Osteoblast (primary cell): ENCODE measurements around the gene APEH. TPM values are rescaled to one million over a fixed set of nuclear protein-coding genes. Genes with fewer than 3 reads are reported as not detected.
"Not testable (repeated sequence)": the region's sequence is repeated elsewhere in the genome, so short reads cannot be mapped to it uniquely, and the experiment has no call there.

Source experiments
- DNase-seq: peaks from one replicate; pipeline ENCODE4 v3.0.0; 2011; ENCODE audit warnings: low spot score, mixed read lengths; ENCODE audit not compliant: insufficient read length; ENCODE audit errors: missing footprints
- H2AFZ ChIP-seq: 2 replicates; pipeline ENCODE4 v1.6.0; 2011; ENCODE audit warnings: mild to moderate bottlenecking, low read length
- H3K27ac ChIP-seq: 2 replicates; pipeline ENCODE4 v1.5.1; 2011; ENCODE audit warnings: mild to moderate bottlenecking, low read depth, low read length, moderate library complexity
- H3K27me3 ChIP-seq: 2 replicates; pipeline ENCODE4 v1.6.0; 2012; ENCODE audit warnings: mild to moderate bottlenecking, control low read depth, inconsistent platforms, low read length, moderate library complexity; ENCODE audit not compliant: insufficient read depth
- H3K36me3 ChIP-seq: 2 replicates; pipeline ENCODE4 v1.5.1; 2011; ENCODE audit warnings: mild to moderate bottlenecking, low read length, control low read depth, moderate library complexity; ENCODE audit not compliant: insufficient read depth
- H3K4me1 ChIP-seq: 2 replicates; pipeline ENCODE4 v1.5.1; 2011; ENCODE audit warnings: mild to moderate bottlenecking, low read length, control low read depth, moderate library complexity; ENCODE audit not compliant: insufficient read depth
- H3K4me2 ChIP-seq: 2 replicates; pipeline ENCODE4 v1.6.0; 2011; ENCODE audit warnings: mild to moderate bottlenecking, low read length; ENCODE audit not compliant: insufficient read depth
- H3K4me3 ChIP-seq: fragments of 200-600 bp; sonication (generic); 3 replicates; pipeline ENCODE4 v1.5.1; 2012; ENCODE audit warnings: mild to moderate bottlenecking, low read length, inconsistent platforms; ENCODE audit not compliant: insufficient read depth
- H3K79me2 ChIP-seq: 2 replicates; pipeline ENCODE4 v1.6.0; 2012; ENCODE audit warnings: mild to moderate bottlenecking, low read length, control low read depth, inconsistent platforms; ENCODE audit not compliant: insufficient read depth
- H3K9me3 ChIP-seq: 2 replicates; pipeline ENCODE4 v1.5.1; 2011; ENCODE audit warnings: low read depth, low read length, control low read depth
- H4K20me1 ChIP-seq: 2 replicates; pipeline ENCODE4 v1.6.0; 2012; ENCODE audit warnings: mild to moderate bottlenecking, low read length, control low read depth; ENCODE audit not compliant: insufficient read depth
- CTCF ChIP-seq: IDR thresholded peaks from 2 replicates; pipeline ENCODE4 v1.5.1; 2011; ENCODE audit warnings: mild to moderate bottlenecking, low read depth, low read length, moderate library complexity; ENCODE audit errors: extremely low read depth
- total RNA-seq: library from RNA; depleted of rRNA; stranded (reverse); fragments of >200 nt; gene quantifications from 2 replicates; pipeline ENCODE4 v1.2.3, GENCODE V29; 2012

The APEH gene
- total RNA-seq, 1 donor, result 98.8 TPM

GRCh38 chr3:49683162-49683561 is 9.0 kb downstream of the APEH start:
- Histone ChIP-seq H3K4me1 (no peaks in the 10 kb centered on the region), H3K27ac (no peak overlapping the region), H3K36me3 (peaks cover 50% of the 10 kb centered on the region), H3K27me3 (no peaks in the 10 kb centered on the region), H2AFZ (no peak overlapping the region), H3K9me3 (no peaks in the 10 kb centered on the region), H3K4me3 (no peak overlapping the region), H3K79me2 (no peaks in the 10 kb centered on the region), H4K20me1 (peaks cover 11% of the 10 kb centered on the region), H3K4me2 (no peak overlapping the region)
- DNase-seq, result no peak
- TF ChIP-seq CTCF, result no peak

GRCh38 chr3:49684453-49684852 is 10.3 kb downstream of the APEH start:
- H3K9me3 ChIP-seq, H3K79me2 ChIP-seq, H3K27me3 ChIP-seq, H3K4me1 ChIP-seq, H3K27ac ChIP-seq, H4K20me1 ChIP-seq, H3K4me3 ChIP-seq, DNase-seq, H2AFZ ChIP-seq, H3K4me2 ChIP-seq: not testable (repeated sequence)
- H3K36me3 ChIP-seq, result peaks cover 38% of the 10 kb centered on the region

DNA sequence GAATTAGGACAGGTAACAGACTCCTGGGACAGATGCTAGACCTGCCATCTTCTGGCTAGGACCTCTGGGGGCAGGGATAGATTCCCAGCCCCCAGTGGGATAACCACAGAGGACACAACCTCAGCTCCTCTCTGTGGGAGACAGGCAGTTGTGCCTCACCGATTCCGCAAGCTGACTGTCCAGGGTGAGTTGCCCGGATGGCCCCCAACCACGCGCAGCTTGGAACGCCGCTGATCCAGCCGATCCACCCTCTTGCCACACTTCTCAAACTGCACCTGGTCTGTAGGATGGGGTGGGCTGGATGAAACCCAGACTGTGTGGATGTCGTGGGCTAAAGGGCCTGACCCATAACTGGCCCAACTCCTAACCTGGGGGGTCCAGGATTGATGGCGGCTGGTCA is 11.0 kb downstream of the APEH start:
- not testable (repeated sequence) for H4K20me1 ChIP-seq, H3K27me3 ChIP-seq, DNase-seq, H3K4me2 ChIP-seq, H3K4me1 ChIP-seq, H3K9me3 ChIP-seq, H3K4me3 ChIP-seq, H2AFZ ChIP-seq, H3K27ac ChIP-seq, H3K79me2 ChIP-seq
- peaks cover 37% of the 10 kb centered on the region for H3K36me3 ChIP-seq

DNA sequence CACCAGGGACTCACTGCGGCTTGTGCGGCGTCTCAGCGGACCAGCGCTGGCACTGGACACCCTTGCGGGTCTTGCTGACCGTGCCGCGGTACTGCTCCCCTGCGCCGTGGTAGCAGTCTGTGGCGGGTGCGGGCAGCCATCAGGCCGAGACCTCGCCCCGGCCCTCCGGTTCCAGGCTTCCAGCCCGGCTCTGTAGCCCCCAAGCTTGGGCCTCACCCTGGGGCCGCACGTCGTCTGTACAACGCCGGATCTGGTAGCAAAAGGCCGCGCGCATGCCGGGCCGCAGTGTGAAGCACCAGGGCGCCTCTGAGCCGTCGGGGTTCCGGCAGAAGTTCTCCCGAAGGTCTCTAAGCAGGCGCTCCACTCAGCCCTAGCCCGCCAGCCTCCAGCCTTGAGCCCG is 11.7 kb downstream of the APEH start:
- H3K36me3 ChIP-seq, result peaks cover 29% of the 10 kb centered on the region
- peaks cover 11% of the 10 kb centered on the region for H3K4me1 ChIP-seq
- not testable (repeated sequence) for H3K27ac ChIP-seq, H3K4me3 ChIP-seq, DNase-seq, H4K20me1 ChIP-seq, H3K9me3 ChIP-seq, H3K4me2 ChIP-seq, H3K27me3 ChIP-seq, H2AFZ ChIP-seq
- peaks cover 15% of the 10 kb centered on the region for H3K79me2 ChIP-seq

GRCh38 chr3:49686346-49686745 is 12.2 kb downstream of the APEH start:
- Histone ChIP-seq H3K79me2 (peaks cover 20% of the 10 kb centered on the region), H3K36me3 (peaks cover 24% of the 10 kb centered on the region), H3K4me3 (peak overlapping the region; percentile 57), H3K4me1 (peaks cover 11% of the 10 kb centered on the region), H3K4me2 (peak overlapping the region; percentile 67)
- H3K9me3 ChIP-seq, H4K20me1 ChIP-seq, H2AFZ ChIP-seq, H3K27ac ChIP-seq, H3K27me3 ChIP-seq: not testable (repeated sequence)
- peak; percentile 77 for DNase-seq

- not testable (repeated sequence) for H3K27ac ChIP-seq, H2AFZ ChIP-seq, H4K20me1 ChIP-seq, H3K9me3 ChIP-seq, H3K27me3 ChIP-seq
- H3K36me3 ChIP-seq, result peaks cover 19% of the 10 kb centered on the region
- peak overlapping the region; percentile 67 for H3K4me2 ChIP-seq
- peaks cover 11% of the 10 kb centered on the region for H3K4me1 ChIP-seq
- DNase-seq, result peak; percentile 71
- H3K4me3 ChIP-seq, result peak overlapping the region; percentile 57
- H3K79me2 ChIP-seq, result peaks cover 23% of the 10 kb centered on the region
These were observed 12.7 kb downstream of the APEH start for GRCh38 chr3:49686769-49687423.

- peaks cover 11% of the 10 kb centered on the region for H3K4me1 ChIP-seq
- H3K9me3 ChIP-seq, H2AFZ ChIP-seq, H3K4me2 ChIP-seq, H4K20me1 ChIP-seq, H3K27ac ChIP-seq, DNase-seq, H3K27me3 ChIP-seq, H3K4me3 ChIP-seq: not testable (repeated sequence)
- H3K36me3 ChIP-seq, result peaks cover 14% of the 10 kb centered on the region
- peaks cover 23% of the 10 kb centered on the region for H3K79me2 ChIP-seq
These were observed 13.3 kb downstream of the APEH start for GRCh38 chr3:49687424-49687795.

DNA sequence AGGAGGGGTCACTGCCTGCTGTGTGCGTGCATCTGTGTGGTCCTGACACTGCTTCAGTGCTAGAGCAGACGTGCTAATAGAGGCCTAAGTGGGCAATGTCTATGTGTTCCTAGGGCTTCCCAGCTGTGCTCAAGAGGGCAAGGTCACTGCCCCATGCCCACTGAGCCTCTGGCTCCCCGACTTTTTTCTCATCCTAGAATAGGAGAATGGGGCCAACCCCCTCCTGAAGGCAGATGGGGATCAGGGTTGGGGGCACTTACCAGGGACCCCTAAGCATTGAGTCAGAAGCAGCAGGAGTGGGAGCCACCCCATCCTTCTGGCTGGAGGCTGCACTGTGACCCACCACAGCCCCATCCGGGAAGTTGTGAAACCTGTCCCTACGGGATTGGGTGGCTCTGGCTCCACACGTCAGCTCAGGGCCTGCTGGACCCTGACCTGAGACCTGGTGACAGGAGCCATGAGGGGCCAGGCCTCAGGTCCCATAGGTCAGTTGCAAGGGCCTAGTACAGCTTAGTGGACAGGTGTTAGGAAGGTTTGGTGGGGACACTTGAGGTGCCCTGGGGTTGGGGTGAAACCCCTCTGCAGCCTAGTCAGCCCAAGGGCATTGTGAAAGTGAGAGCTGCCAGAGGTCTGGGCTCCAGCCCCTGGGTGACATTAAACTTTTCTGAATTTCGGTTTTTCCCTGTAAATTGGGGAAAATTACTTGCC is 14.3 kb downstream of the APEH start:
- not testable (repeated sequence) for H3K9me3 ChIP-seq, H3K27me3 ChIP-seq, H3K36me3 ChIP-seq, H4K20me1 ChIP-seq, H2AFZ ChIP-seq
- H3K4me1 ChIP-seq, result peaks cover 11% of the 10 kb centered on the region
- peak; percentile 52 for DNase-seq
- H3K4me3 ChIP-seq, result peak overlapping the region; percentile 98
- H3K27ac ChIP-seq, result peak overlapping the region; percentile 71
- H3K4me2 ChIP-seq, result peak overlapping the region; percentile 88
- H3K79me2 ChIP-seq, result peaks cover 27% of the 10 kb centered on the region
